Liver (tissue), 9 donors: Measurements from ENCODE around the gene SORCS2. TPM values are rescaled to one million over a fixed set of nuclear protein-coding genes. Genes with fewer than 3 reads are reported as not detected.

ENCODE experiments used
- DNase-seq: peaks from one replicate; pipeline ENCODE4 v3.0.0-alpha.2; 2017; ENCODE audit warnings: low spot score
- H3K27ac ChIP-seq, 2 donors: one replicate each; pipeline ENCODE4 v1.7.0; 2013; ENCODE audit warnings: inconsistent platforms in 2 of 2, low read length in 2 of 2, control low read depth in 1 of 2, low read depth in 1 of 2, mild to moderate bottlenecking in 1 of 2
- H3K27me3 ChIP-seq, 4 donors: one replicate each; pipeline versions ENCODE4 v1.6.1 to v1.7.0; 2013; ENCODE audit warnings: low read length in 3 of 4, inconsistent platforms in 1 of 4, mild to moderate bottlenecking in 1 of 4, moderate library complexity in 1 of 4; ENCODE audit not compliant: control insufficient read depth in 4 of 4, insufficient read depth in 4 of 4
- H3K36me3 ChIP-seq, 4 donors: one replicate each; pipeline versions ENCODE4 v1.6.1 to v1.7.0; 2013; ENCODE audit warnings: low read length in 3 of 4, mild to moderate bottlenecking in 3 of 4, low read depth in 1 of 4, moderate library complexity in 1 of 4; ENCODE audit not compliant: control insufficient read depth in 4 of 4, insufficient read depth in 3 of 4
- H3K4me1 ChIP-seq, 4 donors: one replicate each; pipeline versions ENCODE4 v1.6.1 to v1.7.0; 2013; ENCODE audit warnings: low read length in 3 of 4, mild to moderate bottlenecking in 3 of 4, moderate library complexity in 1 of 4; ENCODE audit not compliant: control insufficient read depth in 4 of 4, insufficient read depth in 4 of 4
- H3K4me3 ChIP-seq, 3 donors: one replicate each; pipeline versions ENCODE4 v1.6.1 to v1.7.0; 2013; ENCODE audit warnings: low read length in 3 of 3, control low read depth in 1 of 3, low read depth in 1 of 3, mild to moderate bottlenecking in 1 of 3
- H3K9ac ChIP-seq, 2 donors: one replicate each; pipeline ENCODE4 v1.7.0; 2013; ENCODE audit warnings: low read length in 2 of 2, mild to moderate bottlenecking in 2 of 2, moderate library complexity in 2 of 2, control low read depth in 1 of 2, low read depth in 1 of 2
- H3K9me3 ChIP-seq, 4 donors: one replicate each; pipeline versions ENCODE4 v1.6.1 to v1.7.0; 2013; ENCODE audit warnings: low read length in 3 of 4; ENCODE audit not compliant: control insufficient read depth in 4 of 4
- EGR1 ChIP-seq, 2 donors: IDR thresholded peaks; 2 replicates each; pipeline ENCODE4 v1.6.1; 2016 to 2018; ENCODE audit warnings: antibody characterized with exemption in 2 of 2, low read depth in 2 of 2
- FOXA1 ChIP-seq: IDR thresholded peaks from 2 replicates; pipeline ENCODE4 v1.6.1; 2016; ENCODE audit warnings: antibody characterized with exemption
- GABPA ChIP-seq, 2 donors: IDR thresholded peaks in 1 of 2; conservative IDR thresholded peaks in 1 of 2; 2 replicates each; pipeline ENCODE4 v1.6.1; 2016; ENCODE audit warnings: antibody characterized with exemption in 2 of 2, mild to moderate bottlenecking in 1 of 2, moderate library complexity in 1 of 2
- HNF4A ChIP-seq, 2 donors: conservative IDR thresholded peaks; 2 replicates each; pipeline ENCODE4 v1.6.1; 2016; ENCODE audit warnings: antibody characterized with exemption in 2 of 2, mild to moderate bottlenecking in 2 of 2
- HNF4G ChIP-seq: IDR thresholded peaks from 2 replicates; pipeline ENCODE4 v1.6.1; 2016; ENCODE audit warnings: antibody characterized with exemption
- JUND ChIP-seq, 2 donors: IDR thresholded peaks; 2 replicates each; pipeline ENCODE4 v1.6.1; 2016; ENCODE audit warnings: antibody characterized with exemption in 2 of 2
- NR2F2 ChIP-seq: IDR thresholded peaks from 2 replicates; pipeline ENCODE4 v1.6.1; 2016; ENCODE audit warnings: antibody characterized with exemption
- RAD21 ChIP-seq, 2 donors: IDR thresholded peaks; 2 replicates each; pipeline ENCODE4 v1.6.1; 2016; ENCODE audit warnings: antibody characterized with exemption in 2 of 2, mild to moderate bottlenecking in 2 of 2
- RXRA ChIP-seq, 2 donors: IDR thresholded peaks; 2 replicates each; pipeline ENCODE4 v1.6.1; 2017 to 2018; ENCODE audit warnings: antibody characterized with exemption in 2 of 2, mild to moderate bottlenecking in 1 of 2
- SP1 ChIP-seq: IDR thresholded peaks from 2 replicates; pipeline ENCODE4 v1.6.1; 2018; ENCODE audit warnings: antibody characterized with exemption, mild to moderate bottlenecking
- TAF1 ChIP-seq: conservative IDR thresholded peaks from 2 replicates; pipeline ENCODE4 v1.6.1; 2016; ENCODE audit warnings: antibody characterized with exemption, mild to moderate bottlenecking
- YY1 ChIP-seq: IDR thresholded peaks from 2 replicates; pipeline ENCODE4 v1.6.1; 2016; ENCODE audit warnings: antibody characterized with exemption, mild to moderate bottlenecking
- WGBS: extraction: QIAGEN DNeasy Blood & Tissue Kit; methylation state at CpG from one replicate; pipeline ENCODE4 v1.1.7; 2013; 5-methylcytosine and 5-hydroxymethylcytosine counted together
- polyA plus RNA-seq, 2 donors: library from polyadenylated mRNA; stranded (reverse) in 1 of 2; unstranded in 1 of 2; fragments of 200-250 nt in 1 of 2; fragments of >200 nt in 1 of 2; fragmentation: Nextera tagmentation in 1 of 2; extraction: Ambion mirVana in 1 of 2; gene quantifications; one replicate each; pipeline versions ENCODE4 v1.2.1 to v1.2.3, GENCODE V29; 2013 to 2015
- total RNA-seq, 2 donors: library from RNA; depleted of rRNA; stranded (reverse); fragments of >200 nt; gene quantifications; one replicate each; pipeline ENCODE4 v1.2.3, GENCODE V29; 2014
- TF ChIP-seq, protein P1 (sequence below): IDR thresholded peaks from 2 replicates; pipeline ENCODE4 v1.6.1; 2016; ENCODE audit warnings: antibody characterized with exemption
- TF ChIP-seq, protein P2 (sequence below): fragments of 150-350 bp; IDR thresholded peaks from 2 replicates; pipeline ENCODE4 v1.5.1; 2017; ENCODE audit warnings: improper control_type of control experiment, low read depth, low read length; ENCODE audit not compliant: missing input control
- TF ChIP-seq, protein P3 (sequence below): IDR thresholded peaks from 2 replicates; pipeline ENCODE4 v1.6.1; 2016; ENCODE audit warnings: antibody characterized with exemption
- TF ChIP-seq, protein P4 (sequence below): IDR thresholded peaks from 2 replicates; pipeline ENCODE4 v1.6.1; 2016; ENCODE audit warnings: antibody characterized with exemption
- TF ChIP-seq, protein P5 (sequence below): IDR thresholded peaks from 2 replicates; pipeline ENCODE4 v1.6.1; 2016; ENCODE audit warnings: antibody characterized with exemption, mild to moderate bottlenecking
- donor health status: healthy.
- donor health status: healthy.
- donor health status: healthy.
- donor health status: healthy.
- donor health status: healthy.

Gene SORCS2
- total and polyA plus RNA-seq, 4 donors: 0.10 to 1.4 (median 0.92) TPM

DNA sequence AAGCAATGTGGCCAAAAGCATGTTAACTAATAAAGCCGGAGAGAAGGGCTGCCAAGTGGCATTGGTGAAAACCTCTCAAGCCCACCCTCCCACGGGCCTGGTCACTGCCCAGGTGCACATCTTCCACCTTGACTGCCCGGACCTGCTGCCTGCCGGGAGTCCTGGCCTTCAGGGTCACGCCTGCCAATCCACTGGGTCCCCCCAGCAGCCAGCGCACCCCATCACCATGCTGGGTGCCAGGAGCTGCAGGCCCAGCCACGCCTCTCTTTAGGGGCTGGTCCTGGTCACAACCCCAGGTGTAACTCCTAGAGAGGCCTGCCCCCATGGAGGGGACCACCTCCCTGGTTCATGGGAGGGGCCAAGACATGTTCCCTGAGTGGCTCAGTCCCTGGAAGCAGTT, 176.0 kb downstream of the SORCS2 start:
- no peak for DNase-seq
- Histone ChIP-seq H3K36me3 (no peaks in the 10 kb centered on the region), H3K9ac (no peak overlapping the region), H3K27ac (no peak overlapping the region), H3K9me3 (no peaks in the 10 kb centered on the region), H3K4me1 (peaks cover 0 to 7% (median 4%) of the 10 kb centered on the region in 4 donors), H3K4me3 (no peak overlapping the region), H3K27me3 (no peaks in the 10 kb centered on the region)
- WGBS: 88% methylated on average over 7 of the region's 7 CpGs
- TF ChIP-seq, protein P1, sequence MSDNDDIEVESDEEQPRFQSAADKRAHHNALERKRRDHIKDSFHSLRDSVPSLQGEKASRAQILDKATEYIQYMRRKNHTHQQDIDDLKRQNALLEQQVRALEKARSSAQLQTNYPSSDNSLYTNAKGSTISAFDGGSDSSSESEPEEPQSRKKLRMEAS: no peak
- TF ChIP-seq GABPA (IDR thresholded peaks at IDR 0.05 in 1 of 2, conservative IDR thresholded peaks at IDR 0.05 in 1 of 2): no peak

DNA sequence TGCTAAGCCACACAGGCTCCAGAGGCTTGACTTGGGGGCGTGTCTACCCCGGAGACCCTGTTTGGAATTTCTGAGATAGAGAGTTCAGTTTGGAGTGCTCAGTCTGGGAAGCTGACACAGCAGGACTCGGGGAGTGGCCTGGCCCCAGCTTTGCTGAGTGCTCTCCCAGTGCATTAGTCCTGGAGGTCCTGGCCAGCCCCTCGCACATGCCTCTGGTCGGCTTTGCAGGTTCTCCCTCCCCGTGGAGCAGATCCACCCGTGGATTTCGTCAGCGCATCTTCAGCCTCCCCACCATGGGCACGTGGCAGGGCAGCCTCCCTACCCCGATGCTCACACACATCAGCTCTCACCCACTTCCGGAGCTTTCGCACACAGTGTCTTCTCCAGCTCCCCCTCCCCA, 177.2 kb downstream of the SORCS2 start:
- 89% methylated on average over 13 of the region's 13 CpGs for WGBS
- Histone ChIP-seq H3K4me1 (peaks cover 0 to 7% (median 4%) of the 10 kb centered on the region in 4 donors), H3K36me3 (no peaks in the 10 kb centered on the region), H3K9me3 (no peaks in the 10 kb centered on the region), H3K4me3 (no peak overlapping the region), H3K27me3 (no peaks in the 10 kb centered on the region), H3K9ac (no peak overlapping the region), H3K27ac (no peak overlapping the region)
- TF ChIP-seq, protein P2, sequence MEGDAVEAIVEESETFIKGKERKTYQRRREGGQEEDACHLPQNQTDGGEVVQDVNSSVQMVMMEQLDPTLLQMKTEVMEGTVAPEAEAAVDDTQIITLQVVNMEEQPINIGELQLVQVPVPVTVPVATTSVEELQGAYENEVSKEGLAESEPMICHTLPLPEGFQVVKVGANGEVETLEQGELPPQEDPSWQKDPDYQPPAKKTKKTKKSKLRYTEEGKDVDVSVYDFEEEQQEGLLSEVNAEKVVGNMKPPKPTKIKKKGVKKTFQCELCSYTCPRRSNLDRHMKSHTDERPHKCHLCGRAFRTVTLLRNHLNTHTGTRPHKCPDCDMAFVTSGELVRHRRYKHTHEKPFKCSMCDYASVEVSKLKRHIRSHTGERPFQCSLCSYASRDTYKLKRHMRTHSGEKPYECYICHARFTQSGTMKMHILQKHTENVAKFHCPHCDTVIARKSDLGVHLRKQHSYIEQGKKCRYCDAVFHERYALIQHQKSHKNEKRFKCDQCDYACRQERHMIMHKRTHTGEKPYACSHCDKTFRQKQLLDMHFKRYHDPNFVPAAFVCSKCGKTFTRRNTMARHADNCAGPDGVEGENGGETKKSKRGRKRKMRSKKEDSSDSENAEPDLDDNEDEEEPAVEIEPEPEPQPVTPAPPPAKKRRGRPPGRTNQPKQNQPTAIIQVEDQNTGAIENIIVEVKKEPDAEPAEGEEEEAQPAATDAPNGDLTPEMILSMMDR: no peak
- TF ChIP-seq HNF4A (conservative IDR thresholded peaks at IDR 0.05): no peak
- no peak for TF ChIP-seq JUND (IDR thresholded peaks at IDR 0.05)
- TF ChIP-seq GABPA (IDR thresholded peaks at IDR 0.05 in 1 of 2, conservative IDR thresholded peaks at IDR 0.05 in 1 of 2): no peak
- TF ChIP-seq YY1: no peak
- TF ChIP-seq RXRA (IDR thresholded peaks at IDR 0.05): no peak
- TF ChIP-seq SP1: no peak
- TF ChIP-seq TAF1: no peak
- TF ChIP-seq, protein P3, sequence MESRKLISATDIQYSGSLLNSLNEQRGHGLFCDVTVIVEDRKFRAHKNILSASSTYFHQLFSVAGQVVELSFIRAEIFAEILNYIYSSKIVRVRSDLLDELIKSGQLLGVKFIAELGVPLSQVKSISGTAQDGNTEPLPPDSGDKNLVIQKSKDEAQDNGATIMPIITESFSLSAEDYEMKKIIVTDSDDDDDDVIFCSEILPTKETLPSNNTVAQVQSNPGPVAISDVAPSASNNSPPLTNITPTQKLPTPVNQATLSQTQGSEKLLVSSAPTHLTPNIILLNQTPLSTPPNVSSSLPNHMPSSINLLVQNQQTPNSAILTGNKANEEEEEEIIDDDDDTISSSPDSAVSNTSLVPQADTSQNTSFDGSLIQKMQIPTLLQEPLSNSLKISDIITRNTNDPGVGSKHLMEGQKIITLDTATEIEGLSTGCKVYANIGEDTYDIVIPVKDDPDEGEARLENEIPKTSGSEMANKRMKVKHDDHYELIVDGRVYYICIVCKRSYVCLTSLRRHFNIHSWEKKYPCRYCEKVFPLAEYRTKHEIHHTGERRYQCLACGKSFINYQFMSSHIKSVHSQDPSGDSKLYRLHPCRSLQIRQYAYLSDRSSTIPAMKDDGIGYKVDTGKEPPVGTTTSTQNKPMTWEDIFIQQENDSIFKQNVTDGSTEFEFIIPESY: no peak
- TF ChIP-seq HNF4G: no peak
- TF ChIP-seq FOXA1: no peak
- no peak for TF ChIP-seq NR2F2
- DNase-seq: no peak

DNA sequence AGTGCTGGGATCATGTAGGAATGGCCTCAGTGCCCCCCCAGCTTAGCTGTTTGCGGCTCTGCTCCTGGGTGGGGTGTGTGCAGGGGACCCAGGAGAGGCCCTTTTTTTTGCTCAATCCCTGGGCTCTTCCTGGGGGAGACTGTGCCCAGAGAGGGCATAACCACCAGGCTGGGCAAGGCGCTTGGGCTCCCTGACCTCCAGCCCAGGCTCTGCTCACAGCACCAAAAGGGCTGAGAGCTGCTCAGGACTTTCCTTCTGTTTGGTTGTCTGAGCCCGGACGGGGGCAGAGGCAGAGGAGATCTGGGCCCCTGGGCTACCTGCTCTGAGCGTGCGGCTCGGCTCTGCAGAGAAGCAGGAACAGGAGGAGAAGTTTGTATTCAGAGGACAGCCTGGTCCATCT, 177.7 kb downstream of the SORCS2 start:
- H3K27me3 ChIP-seq: no peaks in the 10 kb centered on the region
- no peak overlapping the region for H3K9ac ChIP-seq
- WGBS: 86% methylated on average over 7 of the region's 7 CpGs
- H3K27ac ChIP-seq: no peak overlapping the region
- no peak overlapping the region for H3K4me3 ChIP-seq
- DNase-seq: no peak
- H3K9me3 ChIP-seq: no peaks in the 10 kb centered on the region
- H3K4me1 ChIP-seq: peaks cover 0 to 7% (median 4%) of the 10 kb centered on the region in 4 donors
- no peaks in the 10 kb centered on the region for H3K36me3 ChIP-seq
- no peak for TF ChIP-seq FOXA1
- TF ChIP-seq TAF1: no peak
- TF ChIP-seq HNF4A (conservative IDR thresholded peaks at IDR 0.05): no peak
- no peak for TF ChIP-seq RXRA (IDR thresholded peaks at IDR 0.05)
- TF ChIP-seq, protein P4, sequence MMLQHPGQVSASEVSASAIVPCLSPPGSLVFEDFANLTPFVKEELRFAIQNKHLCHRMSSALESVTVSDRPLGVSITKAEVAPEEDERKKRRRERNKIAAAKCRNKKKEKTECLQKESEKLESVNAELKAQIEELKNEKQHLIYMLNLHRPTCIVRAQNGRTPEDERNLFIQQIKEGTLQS: no peak
- TF ChIP-seq SP1: no peak
- TF ChIP-seq RAD21 (IDR thresholded peaks at IDR 0.05): no peak
- TF ChIP-seq NR2F2: no peak
- no peak for TF ChIP-seq JUND (IDR thresholded peaks at IDR 0.05)
- TF ChIP-seq, protein P5, sequence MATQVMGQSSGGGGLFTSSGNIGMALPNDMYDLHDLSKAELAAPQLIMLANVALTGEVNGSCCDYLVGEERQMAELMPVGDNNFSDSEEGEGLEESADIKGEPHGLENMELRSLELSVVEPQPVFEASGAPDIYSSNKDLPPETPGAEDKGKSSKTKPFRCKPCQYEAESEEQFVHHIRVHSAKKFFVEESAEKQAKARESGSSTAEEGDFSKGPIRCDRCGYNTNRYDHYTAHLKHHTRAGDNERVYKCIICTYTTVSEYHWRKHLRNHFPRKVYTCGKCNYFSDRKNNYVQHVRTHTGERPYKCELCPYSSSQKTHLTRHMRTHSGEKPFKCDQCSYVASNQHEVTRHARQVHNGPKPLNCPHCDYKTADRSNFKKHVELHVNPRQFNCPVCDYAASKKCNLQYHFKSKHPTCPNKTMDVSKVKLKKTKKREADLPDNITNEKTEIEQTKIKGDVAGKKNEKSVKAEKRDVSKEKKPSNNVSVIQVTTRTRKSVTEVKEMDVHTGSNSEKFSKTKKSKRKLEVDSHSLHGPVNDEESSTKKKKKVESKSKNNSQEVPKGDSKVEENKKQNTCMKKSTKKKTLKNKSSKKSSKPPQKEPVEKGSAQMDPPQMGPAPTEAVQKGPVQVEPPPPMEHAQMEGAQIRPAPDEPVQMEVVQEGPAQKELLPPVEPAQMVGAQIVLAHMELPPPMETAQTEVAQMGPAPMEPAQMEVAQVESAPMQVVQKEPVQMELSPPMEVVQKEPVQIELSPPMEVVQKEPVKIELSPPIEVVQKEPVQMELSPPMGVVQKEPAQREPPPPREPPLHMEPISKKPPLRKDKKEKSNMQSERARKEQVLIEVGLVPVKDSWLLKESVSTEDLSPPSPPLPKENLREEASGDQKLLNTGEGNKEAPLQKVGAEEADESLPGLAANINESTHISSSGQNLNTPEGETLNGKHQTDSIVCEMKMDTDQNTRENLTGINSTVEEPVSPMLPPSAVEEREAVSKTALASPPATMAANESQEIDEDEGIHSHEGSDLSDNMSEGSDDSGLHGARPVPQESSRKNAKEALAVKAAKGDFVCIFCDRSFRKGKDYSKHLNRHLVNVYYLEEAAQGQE: no peak
- no peak for TF ChIP-seq EGR1 (IDR thresholded peaks at IDR 0.05; ENCODE audit: low read depth in 2 of 2)
- TF ChIP-seq, protein P1: no peak
- TF ChIP-seq, protein P3: no peak
- no peak for TF ChIP-seq YY1
- TF ChIP-seq HNF4G: no peak
